ENCODE results near the gene SCARF2.

SCARF2 gene

DNA sequence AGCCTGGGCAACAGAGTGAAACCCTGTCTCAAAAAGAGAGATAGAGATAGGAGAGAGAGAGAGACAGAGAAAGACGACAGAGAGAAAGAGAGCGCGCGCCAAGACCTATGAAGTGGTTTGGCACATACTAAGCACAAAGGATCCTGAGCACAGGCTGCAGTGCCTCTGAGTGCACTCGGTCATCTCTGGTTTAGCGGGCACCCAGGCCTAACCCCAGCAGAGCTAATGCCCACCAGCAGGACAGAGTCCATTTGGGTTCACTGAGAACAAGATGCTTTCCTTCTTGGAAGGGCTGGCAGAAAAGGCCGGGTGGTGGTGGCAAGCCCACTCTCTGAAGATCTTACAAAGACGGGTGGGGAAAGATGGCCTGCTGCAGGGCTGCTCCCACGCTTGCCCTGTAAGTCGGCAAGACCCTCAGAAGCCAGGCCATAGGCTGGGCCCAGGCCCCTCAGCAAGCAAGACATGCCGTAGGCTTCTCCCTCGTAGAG lies 3.3 kb downstream of the SCARF2 start:
- no peak for DNase-seq (ENCODE audit: low read depth)
- TF ChIP-seq, protein P1, sequence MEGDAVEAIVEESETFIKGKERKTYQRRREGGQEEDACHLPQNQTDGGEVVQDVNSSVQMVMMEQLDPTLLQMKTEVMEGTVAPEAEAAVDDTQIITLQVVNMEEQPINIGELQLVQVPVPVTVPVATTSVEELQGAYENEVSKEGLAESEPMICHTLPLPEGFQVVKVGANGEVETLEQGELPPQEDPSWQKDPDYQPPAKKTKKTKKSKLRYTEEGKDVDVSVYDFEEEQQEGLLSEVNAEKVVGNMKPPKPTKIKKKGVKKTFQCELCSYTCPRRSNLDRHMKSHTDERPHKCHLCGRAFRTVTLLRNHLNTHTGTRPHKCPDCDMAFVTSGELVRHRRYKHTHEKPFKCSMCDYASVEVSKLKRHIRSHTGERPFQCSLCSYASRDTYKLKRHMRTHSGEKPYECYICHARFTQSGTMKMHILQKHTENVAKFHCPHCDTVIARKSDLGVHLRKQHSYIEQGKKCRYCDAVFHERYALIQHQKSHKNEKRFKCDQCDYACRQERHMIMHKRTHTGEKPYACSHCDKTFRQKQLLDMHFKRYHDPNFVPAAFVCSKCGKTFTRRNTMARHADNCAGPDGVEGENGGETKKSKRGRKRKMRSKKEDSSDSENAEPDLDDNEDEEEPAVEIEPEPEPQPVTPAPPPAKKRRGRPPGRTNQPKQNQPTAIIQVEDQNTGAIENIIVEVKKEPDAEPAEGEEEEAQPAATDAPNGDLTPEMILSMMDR (conservative IDR thresholded peaks at IDR 0.05; ENCODE audit: control insufficient read depth, insufficient read depth, low read depth, low read length): no peak
- H3K4me3 ChIP-seq (ENCODE audit: control insufficient read depth, low read depth, low read length): no peak overlapping the region

DNA sequence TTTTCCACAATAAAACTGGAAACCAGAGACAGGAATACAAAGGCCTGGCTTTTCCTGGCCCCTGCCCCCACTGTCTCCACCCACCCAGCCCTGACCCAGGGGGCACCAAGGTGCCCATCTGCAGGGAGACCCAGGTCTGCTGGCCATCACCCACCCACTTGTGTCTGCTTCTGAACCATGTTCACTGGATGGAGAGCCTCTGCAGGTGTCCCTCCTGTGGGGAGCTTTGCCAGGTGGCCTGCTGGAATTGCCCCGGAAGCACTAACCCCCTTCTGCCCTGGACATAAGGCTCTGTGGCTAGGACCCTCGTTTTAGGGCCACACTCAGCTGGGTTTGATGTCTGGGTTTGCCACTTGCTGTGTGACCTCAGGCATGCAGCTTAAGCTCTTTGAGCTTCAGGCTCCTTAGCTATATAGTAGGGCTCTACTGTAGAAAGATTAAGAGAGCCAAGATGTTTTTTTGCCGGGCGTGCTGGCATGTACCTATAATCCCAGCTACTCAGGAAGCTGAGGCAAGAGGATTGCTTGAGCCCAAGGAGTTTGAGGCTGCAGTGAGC lies 3.9 kb downstream of the SCARF2 start:
- DNase-seq (ENCODE audit: low read depth): no peak
- TF ChIP-seq, protein P1 (conservative IDR thresholded peaks at IDR 0.05; ENCODE audit: control insufficient read depth, insufficient read depth, low read depth, low read length): no peak
- no peak overlapping the region for H3K4me3 ChIP-seq (ENCODE audit: control insufficient read depth, low read depth, low read length)

DNA sequence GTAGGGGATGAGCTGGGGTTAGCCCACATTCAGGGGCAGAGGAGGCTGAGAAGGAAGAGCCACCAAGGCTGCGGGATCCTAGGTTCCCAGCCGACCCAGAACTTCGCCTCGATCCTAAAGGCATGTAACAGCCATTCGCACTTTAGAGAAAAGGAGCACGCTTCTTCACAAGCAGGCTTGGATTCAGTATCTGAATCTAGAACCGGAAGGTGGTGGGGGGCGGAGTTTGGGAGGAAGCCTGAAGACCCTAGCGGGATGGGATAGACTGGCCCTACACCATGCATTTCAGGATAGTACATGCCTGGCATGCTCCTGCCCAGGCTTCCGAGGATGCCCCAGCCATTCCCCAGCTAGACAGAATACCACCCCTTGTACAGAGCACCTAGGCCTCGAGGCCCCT lies 4.4 kb downstream of the SCARF2 start:
- TF ChIP-seq, protein P1 (conservative IDR thresholded peaks at IDR 0.05; ENCODE audit: control insufficient read depth, insufficient read depth, low read depth, low read length): no peak
- no peak for DNase-seq (ENCODE audit: low read depth)
- no peak overlapping the region for H3K4me3 ChIP-seq (ENCODE audit: control insufficient read depth, low read depth, low read length)

DNA sequence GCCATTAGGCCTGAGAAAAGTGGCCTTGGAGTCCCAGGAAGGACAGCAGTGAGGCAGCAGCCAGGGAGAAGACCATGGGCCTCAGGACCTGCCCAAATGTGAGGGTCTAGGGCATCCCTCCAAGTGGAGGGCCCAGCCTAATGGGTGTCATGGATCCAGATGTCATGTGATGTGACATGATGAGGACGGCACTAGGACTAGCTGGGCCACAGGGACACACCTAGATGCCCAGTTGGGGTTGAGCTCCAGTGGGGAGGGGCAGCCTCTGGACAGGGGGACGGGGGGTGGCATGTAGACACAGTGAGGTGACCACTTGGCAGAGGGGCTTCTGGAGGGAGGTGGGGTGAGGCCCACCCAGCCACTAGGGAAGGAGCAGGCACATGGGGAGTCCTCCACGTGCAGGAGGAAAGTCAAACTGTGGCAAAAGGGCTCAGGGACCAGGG lies 5.4 kb downstream of the SCARF2 start:
- H3K4me3 ChIP-seq (ENCODE audit: control insufficient read depth, low read depth, low read length): no peak overlapping the region
- DNase-seq (ENCODE audit: low read depth): no peak
- TF ChIP-seq, protein P1 (conservative IDR thresholded peaks at IDR 0.05; ENCODE audit: control insufficient read depth, insufficient read depth, low read depth, low read length): no peak

DNA sequence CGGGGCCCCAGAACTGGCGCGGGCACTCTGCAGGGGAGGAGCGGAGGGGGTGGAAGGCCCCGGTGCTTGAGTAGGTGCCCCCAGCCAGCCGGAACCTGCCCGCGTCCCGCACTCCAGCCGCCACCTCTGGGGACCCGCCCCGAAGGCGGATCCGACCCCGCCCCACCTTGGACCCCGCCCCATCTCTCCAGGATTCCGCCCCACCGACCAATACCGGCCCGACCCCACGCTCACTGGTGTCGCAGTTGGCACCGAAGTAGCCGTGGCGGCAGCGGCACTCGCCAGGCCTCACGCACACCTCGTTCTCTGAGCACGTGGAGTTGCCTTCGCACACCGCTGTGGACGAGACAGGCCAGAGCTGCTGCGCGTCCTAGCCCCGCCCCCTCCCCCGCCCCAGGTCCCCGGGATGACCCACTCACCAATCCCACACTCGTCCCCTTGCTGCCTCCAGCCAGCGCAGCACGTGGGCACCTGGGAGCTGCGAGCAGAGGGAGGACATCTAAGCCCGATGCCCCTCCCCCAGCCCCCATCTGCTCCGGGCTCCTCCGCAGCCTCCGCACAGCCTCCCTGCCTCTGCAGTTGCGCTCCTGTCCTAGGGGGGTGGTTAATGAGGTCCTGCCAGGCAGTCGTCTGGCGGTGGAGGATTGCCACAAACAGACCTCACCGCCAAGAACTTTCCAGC lies 6.0 kb downstream of the SCARF2 start:
- TF ChIP-seq, protein P1 (conservative IDR thresholded peaks at IDR 0.05; ENCODE audit: control insufficient read depth, insufficient read depth, low read depth, low read length): no peak
- DNase-seq (ENCODE audit: low read depth): no peak
- no peak overlapping the region for H3K4me3 ChIP-seq (ENCODE audit: control insufficient read depth, low read depth, low read length)

DNA sequence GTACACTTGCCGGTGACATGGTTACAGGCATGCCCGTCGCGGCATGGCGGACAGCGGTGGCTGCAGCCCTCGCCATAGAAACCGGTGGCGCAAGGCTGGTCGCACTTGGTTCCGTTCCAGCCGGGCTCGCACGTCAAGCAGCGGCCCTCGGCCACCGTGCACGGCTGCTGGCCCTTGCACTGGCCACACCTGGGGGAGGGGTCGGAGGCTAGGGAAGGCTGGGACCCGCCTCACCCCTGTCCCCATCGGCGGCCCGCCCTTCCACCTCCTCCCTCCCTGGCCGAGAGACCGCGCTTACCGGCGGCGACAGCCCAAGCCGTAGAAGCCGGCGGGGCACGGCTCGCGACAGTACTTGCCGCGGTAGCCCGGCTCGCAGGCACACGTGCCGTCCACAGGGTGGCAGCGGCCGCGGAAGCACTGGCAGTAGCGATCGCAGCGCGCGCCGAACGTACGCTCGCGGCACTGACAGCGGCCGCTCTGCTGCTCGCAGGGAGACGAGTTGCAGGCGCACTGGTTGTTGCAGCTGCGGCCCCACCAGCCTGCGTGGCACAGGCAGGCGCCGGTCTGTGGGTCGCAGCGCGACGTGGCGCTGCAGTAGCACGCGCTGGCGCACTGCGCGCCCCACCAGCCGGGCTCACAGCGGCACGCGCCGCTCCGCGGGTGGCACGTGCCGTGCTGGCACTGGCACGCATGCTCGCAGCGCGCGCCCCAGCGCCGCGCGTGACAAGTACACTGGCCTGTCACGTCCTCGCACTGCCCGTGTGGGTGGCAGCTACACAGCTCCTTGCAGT lies 6.7 kb downstream of the SCARF2 start:
- DNase-seq (ENCODE audit: low read depth): no peak
- no peak overlapping the region for H3K4me3 ChIP-seq (ENCODE audit: control insufficient read depth, low read depth, low read length)
- TF ChIP-seq, protein P1 (conservative IDR thresholded peaks at IDR 0.05; ENCODE audit: control insufficient read depth, insufficient read depth, low read depth, low read length): no peak

Data from fibroblast of mammary gland (primary cell).